Fibroblast of skin of back (primary cell): ENCODE results near the gene B4GAT1.

Experiments
- DNase-seq: peaks from one replicate; pipeline ENCODE4 v3.0.0-alpha.2; 2013

The B4GAT1 gene

GRCh38 chr11:66302656-66303055 lies 44.8 kb downstream of the B4GAT1 start:
- DNase-seq = no peak

GRCh38 chr11:66299186-66299585 lies 48.2 kb downstream of the B4GAT1 start:
- DNase-seq = no peak

- DNase-seq = no peak
Measured at GRCh38 chr11:66297610-66298009, 49.8 kb downstream of the B4GAT1 start.
